ENCODE results near the gene ERF. TPM values are rescaled to one million over a fixed set of nuclear protein-coding genes. Genes with fewer than 3 reads are reported as not detected.

Gene ERF
- total and polyA plus RNA-seq, 2 donors (not counting 3 experiments of a cell fraction or from before 2014, with no cell fraction given) = 102 to 117 TPM

- Histone ChIP-seq H3K4me1 (ENCODE audit: control insufficient read depth, extremely low read depth, insufficient read depth, low read length) (no peaks in the 10 kb centered on the region), H3K36me3 (ENCODE audit: control insufficient read depth in 2 of 2, extremely low read depth in 1 of 2, insufficient read depth in 2 of 2, low read length in 2 of 2) (peaks cover 17 to 57% of the 10 kb centered on the region in 2 experiments), H3K27ac (ENCODE audit: insufficient read depth, low read depth, low read length) (no peak overlapping the region), H3K4me3 (replicated peaks in 1 of 3; ENCODE audit: insufficient read depth in 1 of 3, low read depth in 1 of 3, low read length in 3 of 3) (no peak overlapping the region), H3K4me2 (ENCODE audit: insufficient read depth, low read length) (no peak overlapping the region), H3K9me1 (replicated peaks; ENCODE audit: control insufficient read depth, extremely low read depth, insufficient read depth, low read length) (no peaks in the 10 kb centered on the region), H4K20me1 (replicated peaks; ENCODE audit: control insufficient read depth, extremely low read depth, insufficient read depth, low read length) (no peaks in the 10 kb centered on the region), H3K9ac (replicated peaks; ENCODE audit: extremely low read depth, insufficient read depth, low read length) (no peak overlapping the region), H3K27me3 (ENCODE audit: control insufficient read depth in 2 of 2, insufficient read depth in 2 of 2, low read length in 2 of 2) (no peaks in the 10 kb centered on the region), H2AFZ (ENCODE audit: low read depth, low read length) (no peak overlapping the region), H3K9me3 (replicated peaks; ENCODE audit: control insufficient read depth, insufficient read depth, low read length) (no peaks in the 10 kb centered on the region), H3K79me2 (ENCODE audit: control insufficient read depth, insufficient read depth, low read length) (peaks cover 10% of the 10 kb centered on the region)
- TF ChIP-seq MAX (IDR thresholded peaks at IDR 0.05; ENCODE audit: insufficient read depth, insufficient read length) = no peak
- dilution Hi-C loops (cut with MboI; ENCODE audit: extremely low pct_ligation_motif_present, low sequenced_read_pairs) = no loop called here
- BruUV-seq (replicated peaks) = no TSS peak
- FAIRE-seq (no peak), DNase-seq (ENCODE audit: low read depth, low spot score) (no peak)
- CTCF ChIA-PET = interaction anchor here (1.3 to 1.5 kb wide), 2 partner anchors 9 to 13 kb away, joined by 3 to 4 read pairs; partner anchors contain the start of genes GSK3A and ZNF526
- intact Hi-C loops (cut with micrococcal nuclease) = no loop called here
- POLR2A ChIA-PET = interaction anchor here (1.8 kb wide), 1 partner anchor 10 kb away, joined by 3 read pairs; no protein-coding TSS in a partner anchor
Measured at GRCh38 chr19:42233106-42233505, 21.8 kb downstream of the ERF start.

- DNase-seq (ENCODE audit: low read depth, low spot score) = no peak
- TF ChIP-seq MAX (IDR thresholded peaks at IDR 0.05; ENCODE audit: insufficient read depth, insufficient read length) = no peak
- no peak for TF ChIP-seq GATA2 (IDR thresholded peaks at IDR 0.05; ENCODE audit: insufficient read depth, insufficient read length, low read depth, low read length)
- TF ChIP-seq POLR2AphosphoS5 (IDR thresholded peaks at IDR 0.05; ENCODE audit: insufficient read depth, low read depth, low read length) = peak; percentile 16
- no peak for TF ChIP-seq EZH2 (IDR thresholded peaks at IDR 0.05; ENCODE audit: borderline replicate concordance, low read depth, low read length, severe bottlenecking)
- ChIA-PET CTCF (interaction anchor here (1.3 kb wide), 1 partner anchor 10 kb away, joined by 3 read pairs; the partner anchor contains the start of gene GSK3A), POLR2A (interaction anchor here (0.5 kb wide), 2 partner anchors 45 to 159 kb away, joined by 3 to 4 read pairs; no protein-coding TSS in a partner anchor)
- H3K27me3 ChIP-seq (ENCODE audit: control insufficient read depth in 2 of 2, insufficient read depth in 2 of 2, low read length in 2 of 2) = no peaks in the 10 kb centered on the region
- no peaks in the 10 kb centered on the region for H3K9me1 ChIP-seq (replicated peaks; ENCODE audit: control insufficient read depth, extremely low read depth, insufficient read depth, low read length)
- no peaks in the 10 kb centered on the region for H3K4me1 ChIP-seq (ENCODE audit: control insufficient read depth, extremely low read depth, insufficient read depth, low read length)
- H3K9ac ChIP-seq (replicated peaks; ENCODE audit: extremely low read depth, insufficient read depth, low read length) = no peak overlapping the region
- peaks cover 17 to 57% of the 10 kb centered on the region in 2 experiments for H3K36me3 ChIP-seq (ENCODE audit: control insufficient read depth in 2 of 2, extremely low read depth in 1 of 2, insufficient read depth in 2 of 2, low read length in 2 of 2)
- H3K79me2 ChIP-seq (ENCODE audit: control insufficient read depth, insufficient read depth, low read length) = peaks cover 10% of the 10 kb centered on the region
- intact Hi-C loops (cut with micrococcal nuclease) (no loop called here), dilution Hi-C loops (cut with MboI; ENCODE audit: extremely low pct_ligation_motif_present, low sequenced_read_pairs) (no loop called here)
- no TSS peak for BruUV-seq (replicated peaks)
- FAIRE-seq = no peak
- H3K4me3 ChIP-seq (replicated peaks in 1 of 3; ENCODE audit: insufficient read depth in 1 of 3, low read depth in 1 of 3, low read length in 3 of 3) = no peak overlapping the region
- no peak overlapping the region for H3K4me2 ChIP-seq (ENCODE audit: insufficient read depth, low read length)
- no peaks in the 10 kb centered on the region for H3K9me3 ChIP-seq (replicated peaks; ENCODE audit: control insufficient read depth, insufficient read depth, low read length)
- H4K20me1 ChIP-seq (replicated peaks; ENCODE audit: control insufficient read depth, extremely low read depth, insufficient read depth, low read length) = no peaks in the 10 kb centered on the region
- no peak overlapping the region for H3K27ac ChIP-seq (ENCODE audit: insufficient read depth, low read depth, low read length)
- no peak overlapping the region for H2AFZ ChIP-seq (ENCODE audit: low read depth, low read length)
Measured at GRCh38 chr19:42232435-42232834, 22.5 kb downstream of the ERF start.
